ENCODE measurements around the gene LRP2. TPM values are rescaled to one million over a fixed set of nuclear protein-coding genes. Genes with fewer than 3 reads are reported as not detected.

The LRP2 gene
- total RNA-seq, 4 donors from 2014 or later: 0.05 to 0.23 TPM; not detected in 2

GRCh38 chr2:169391236-169391635 lies 28.9 kb upstream of the LRP2 start:
- 63 to 78% methylated on average over 1 of the region's 1 CpG for WGBS, 2 donors
- H3K4me3 ChIP-seq (ENCODE audit: low read depth, poor library complexity, severe bottlenecking): no peak overlapping the region
- intact Hi-C loops (cut with DNase I; ENCODE audit: low total_unique reads): no loop called here
- DNase-seq (ENCODE audit: low spot score in 2 of 2): no peak
- TF ChIP-seq CTCF (IDR thresholded peaks at IDR 0.05) (no peak), POLR2A (IDR thresholded peaks at IDR 0.05) (no peak)

GRCh38 chr2:169388161-169388560 lies 25.8 kb upstream of the LRP2 start:
- no peak for DNase-seq (ENCODE audit: low spot score in 2 of 2)
- H3K4me3 ChIP-seq (ENCODE audit: low read depth, poor library complexity, severe bottlenecking): no peak overlapping the region
- intact Hi-C loops (cut with DNase I; ENCODE audit: low total_unique reads): no loop called here
- no peak for TF ChIP-seq CTCF (IDR thresholded peaks at IDR 0.05)
- no peak for TF ChIP-seq POLR2A (IDR thresholded peaks at IDR 0.05)
- WGBS, 2 donors: 60 to 72% methylated on average over 3 of the region's 3 CpGs

GRCh38 chr2:169386722-169387121 lies 24.4 kb upstream of the LRP2 start:
- WGBS, 2 donors: 70 to 71% methylated on average over 2 of the region's 2 CpGs
- TF ChIP-seq CTCF (IDR thresholded peaks at IDR 0.05): no peak
- DNase-seq (ENCODE audit: low spot score in 2 of 2): no peak
- intact Hi-C loops (cut with DNase I; ENCODE audit: low total_unique reads): no loop called here
- no peak overlapping the region for H3K4me3 ChIP-seq (ENCODE audit: low read depth, poor library complexity, severe bottlenecking)

- no peak overlapping the region for H3K4me3 ChIP-seq (ENCODE audit: low read depth, poor library complexity, severe bottlenecking)
- 90 to 93% methylated on average over 6 of the region's 6 CpGs for WGBS, 2 donors
- intact Hi-C loops (cut with DNase I; ENCODE audit: low total_unique reads): no loop called here
- DNase-seq (ENCODE audit: low spot score in 2 of 2): no peak
- TF ChIP-seq POLR2A (IDR thresholded peaks at IDR 0.05): no peak
- no peak for TF ChIP-seq CTCF (IDR thresholded peaks at IDR 0.05)
Measured at GRCh38 chr2:169384816-169385215, 22.5 kb upstream of the LRP2 start.

- intact Hi-C loops (cut with DNase I; ENCODE audit: low total_unique reads): no loop called here
- no peak for TF ChIP-seq POLR2A (IDR thresholded peaks at IDR 0.05)
- no peak for TF ChIP-seq CTCF (IDR thresholded peaks at IDR 0.05)
- WGBS, 2 donors: 75 to 77% methylated on average over 4 of the region's 4 CpGs
- H3K4me3 ChIP-seq (ENCODE audit: low read depth, poor library complexity, severe bottlenecking): no peak overlapping the region
- DNase-seq (ENCODE audit: low spot score in 2 of 2): no peak
Measured at GRCh38 chr2:169372561-169372960, 10.2 kb upstream of the LRP2 start.

GRCh38 chr2:169366066-169366465 lies 3.7 kb upstream of the LRP2 start:
- intact Hi-C loops (cut with DNase I; ENCODE audit: low total_unique reads): no loop called here
- DNase-seq (ENCODE audit: low spot score in 2 of 2): no peak
- TF ChIP-seq POLR2A (IDR thresholded peaks at IDR 0.05) (no peak), CTCF (IDR thresholded peaks at IDR 0.05) (no peak)
- no peak overlapping the region for H3K4me3 ChIP-seq (ENCODE audit: low read depth, poor library complexity, severe bottlenecking)

Data from lower leg skin (tissue), 4 donors.